Liver (tissue), 9 donors: Measurements from ENCODE around the gene EHD2. TPM values are rescaled to one million over a fixed set of nuclear protein-coding genes. Genes with fewer than 3 reads are reported as not detected.
"Not testable (repeated sequence)": the region's sequence is repeated elsewhere in the genome, so short reads cannot be mapped to it uniquely, and the experiment has no call there.

Source experiments
- DNase-seq: peaks from one replicate; pipeline ENCODE4 v3.0.0-alpha.2; 2017; ENCODE audit warnings: low spot score
- H3K27ac ChIP-seq, 2 donors: one replicate each; pipeline ENCODE4 v1.7.0; 2013; ENCODE audit warnings: inconsistent platforms in 2 of 2, low read length in 2 of 2, control low read depth in 1 of 2, low read depth in 1 of 2, mild to moderate bottlenecking in 1 of 2
- H3K27me3 ChIP-seq, 4 donors: one replicate each; pipeline versions ENCODE4 v1.6.1 to v1.7.0; 2013; ENCODE audit warnings: low read length in 3 of 4, inconsistent platforms in 1 of 4, mild to moderate bottlenecking in 1 of 4, moderate library complexity in 1 of 4; ENCODE audit not compliant: control insufficient read depth in 4 of 4, insufficient read depth in 4 of 4
- H3K36me3 ChIP-seq, 4 donors: one replicate each; pipeline versions ENCODE4 v1.6.1 to v1.7.0; 2013; ENCODE audit warnings: low read length in 3 of 4, mild to moderate bottlenecking in 3 of 4, low read depth in 1 of 4, moderate library complexity in 1 of 4; ENCODE audit not compliant: control insufficient read depth in 4 of 4, insufficient read depth in 3 of 4
- H3K4me1 ChIP-seq, 4 donors: one replicate each; pipeline versions ENCODE4 v1.6.1 to v1.7.0; 2013; ENCODE audit warnings: low read length in 3 of 4, mild to moderate bottlenecking in 3 of 4, moderate library complexity in 1 of 4; ENCODE audit not compliant: control insufficient read depth in 4 of 4, insufficient read depth in 4 of 4
- H3K4me3 ChIP-seq, 3 donors: one replicate each; pipeline versions ENCODE4 v1.6.1 to v1.7.0; 2013; ENCODE audit warnings: low read length in 3 of 3, control low read depth in 1 of 3, low read depth in 1 of 3, mild to moderate bottlenecking in 1 of 3
- H3K9ac ChIP-seq, 2 donors: one replicate each; pipeline ENCODE4 v1.7.0; 2013; ENCODE audit warnings: low read length in 2 of 2, mild to moderate bottlenecking in 2 of 2, moderate library complexity in 2 of 2, control low read depth in 1 of 2, low read depth in 1 of 2
- H3K9me3 ChIP-seq, 4 donors: one replicate each; pipeline versions ENCODE4 v1.6.1 to v1.7.0; 2013; ENCODE audit warnings: low read length in 3 of 4; ENCODE audit not compliant: control insufficient read depth in 4 of 4
- CTCF ChIP-seq: fragments of 150-350 bp; IDR thresholded peaks from 2 replicates; pipeline ENCODE4 v1.5.1; 2017; ENCODE audit warnings: improper control_type of control experiment, low read depth, low read length; ENCODE audit not compliant: missing input control
- FOXA1 ChIP-seq: IDR thresholded peaks from 2 replicates; pipeline ENCODE4 v1.6.1; 2016; ENCODE audit warnings: antibody characterized with exemption
- FOXA2 ChIP-seq: IDR thresholded peaks from 2 replicates; pipeline ENCODE4 v1.6.1; 2016; ENCODE audit warnings: antibody characterized with exemption
- GABPA ChIP-seq, 2 donors: IDR thresholded peaks in 1 of 2; conservative IDR thresholded peaks in 1 of 2; 2 replicates each; pipeline ENCODE4 v1.6.1; 2016; ENCODE audit warnings: antibody characterized with exemption in 2 of 2, mild to moderate bottlenecking in 1 of 2, moderate library complexity in 1 of 2
- HNF4G ChIP-seq: IDR thresholded peaks from 2 replicates; pipeline ENCODE4 v1.6.1; 2016; ENCODE audit warnings: antibody characterized with exemption
- MAX ChIP-seq: IDR thresholded peaks from 2 replicates; pipeline ENCODE4 v1.6.1; 2016; ENCODE audit warnings: antibody characterized with exemption
- NR2F2 ChIP-seq: IDR thresholded peaks from 2 replicates; pipeline ENCODE4 v1.6.1; 2016; ENCODE audit warnings: antibody characterized with exemption
- RAD21 ChIP-seq, 2 donors: IDR thresholded peaks; 2 replicates each; pipeline ENCODE4 v1.6.1; 2016; ENCODE audit warnings: antibody characterized with exemption in 2 of 2, mild to moderate bottlenecking in 2 of 2
- SP1 ChIP-seq: IDR thresholded peaks from 2 replicates; pipeline ENCODE4 v1.6.1; 2018; ENCODE audit warnings: antibody characterized with exemption, mild to moderate bottlenecking
- TAF1 ChIP-seq: conservative IDR thresholded peaks from 2 replicates; pipeline ENCODE4 v1.6.1; 2016; ENCODE audit warnings: antibody characterized with exemption, mild to moderate bottlenecking
- YY1 ChIP-seq: IDR thresholded peaks from 2 replicates; pipeline ENCODE4 v1.6.1; 2016; ENCODE audit warnings: antibody characterized with exemption, mild to moderate bottlenecking
- ZBTB33 ChIP-seq: IDR thresholded peaks from 2 replicates; pipeline ENCODE4 v1.6.1; 2016; ENCODE audit warnings: antibody characterized with exemption
- WGBS: extraction: QIAGEN DNeasy Blood & Tissue Kit; methylation state at CpG from one replicate; pipeline ENCODE4 v1.1.7; 2013; 5-methylcytosine and 5-hydroxymethylcytosine counted together
- polyA plus RNA-seq, 2 donors: library from polyadenylated mRNA; stranded (reverse) in 1 of 2; unstranded in 1 of 2; fragments of 200-250 nt in 1 of 2; fragments of >200 nt in 1 of 2; fragmentation: Nextera tagmentation in 1 of 2; extraction: Ambion mirVana in 1 of 2; gene quantifications; one replicate each; pipeline versions ENCODE4 v1.2.1 to v1.2.3, GENCODE V29; 2013 to 2015
- total RNA-seq, 2 donors: library from RNA; depleted of rRNA; stranded (reverse); fragments of >200 nt; gene quantifications; one replicate each; pipeline ENCODE4 v1.2.3, GENCODE V29; 2014
- TF ChIP-seq, protein P1 (sequence below): IDR thresholded peaks from 2 replicates; pipeline ENCODE4 v1.6.1; 2016; ENCODE audit warnings: antibody characterized with exemption
- donor health status: healthy.
- donor health status: healthy.
- donor health status: healthy.
- donor health status: healthy.
- donor health status: healthy.

The EHD2 gene
- total and polyA plus RNA-seq, 4 donors: 3.2 to 7.9 (median 5.8) TPM

DNA sequence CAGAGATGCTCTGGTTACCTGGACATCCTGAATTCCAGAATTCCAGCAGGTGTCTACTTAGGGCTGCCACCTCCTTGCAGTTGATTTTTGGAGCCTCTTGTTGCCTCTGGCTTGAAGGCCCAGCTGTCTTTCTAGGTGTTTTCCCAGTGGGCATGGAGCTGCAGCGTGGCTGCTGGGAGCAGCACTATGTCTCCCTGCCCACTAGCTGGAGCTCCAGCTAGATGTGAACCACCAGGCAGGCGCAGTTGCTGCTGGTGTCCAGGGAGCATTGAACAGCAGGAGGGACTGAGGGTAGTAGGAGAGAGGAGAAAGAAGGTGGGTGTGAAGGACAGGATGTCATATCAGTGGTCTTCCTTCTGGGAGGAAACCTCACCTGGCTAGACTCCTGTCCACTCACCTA is 55.4 kb downstream of the EHD2 start:
- no peak overlapping the region for H3K27ac ChIP-seq
- H3K9me3 ChIP-seq: no peaks in the 10 kb centered on the region
- H3K4me3 ChIP-seq: no peak overlapping the region
- peaks cover 0 to 3% (median 0%) of the 10 kb centered on the region in 4 donors for H3K4me1 ChIP-seq
- no peaks in the 10 kb centered on the region for H3K27me3 ChIP-seq
- 67% methylated on average over 2 of the region's 2 CpGs for WGBS
- no peak for TF ChIP-seq RAD21 (IDR thresholded peaks at IDR 0.05)
- no peak for TF ChIP-seq CTCF
- TF ChIP-seq, protein P1, sequence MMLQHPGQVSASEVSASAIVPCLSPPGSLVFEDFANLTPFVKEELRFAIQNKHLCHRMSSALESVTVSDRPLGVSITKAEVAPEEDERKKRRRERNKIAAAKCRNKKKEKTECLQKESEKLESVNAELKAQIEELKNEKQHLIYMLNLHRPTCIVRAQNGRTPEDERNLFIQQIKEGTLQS: no peak
- no peak for TF ChIP-seq FOXA1
- no peak for TF ChIP-seq HNF4G
- no peak for TF ChIP-seq TAF1
- no peak for TF ChIP-seq MAX
- TF ChIP-seq FOXA2: no peak
- no peak for TF ChIP-seq NR2F2
- TF ChIP-seq YY1: no peak
- TF ChIP-seq SP1: no peak
- DNase-seq: no peak
- peaks cover 0 to 1% (median 0%) of the 10 kb centered on the region in 4 donors for H3K36me3 ChIP-seq
- H3K9ac ChIP-seq: no peak overlapping the region

DNA sequence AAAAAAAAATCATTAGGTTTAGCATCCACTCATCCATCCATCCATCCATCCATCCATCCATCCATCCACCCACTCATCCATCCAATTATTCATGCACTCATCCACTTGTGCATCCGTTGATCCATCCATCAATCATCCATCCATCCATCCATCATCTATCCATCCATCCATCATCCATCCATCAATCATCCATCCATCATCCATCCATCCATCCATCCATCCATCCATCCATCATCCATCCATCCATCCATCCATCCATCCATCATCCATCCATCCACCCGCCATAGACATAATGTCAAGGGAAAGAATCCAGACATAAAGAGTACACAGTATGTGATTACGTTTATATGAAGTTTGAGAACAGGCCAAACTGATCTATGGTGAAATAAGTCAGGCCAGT is 56.3 kb downstream of the EHD2 start:
- no peak for DNase-seq
- WGBS: 91% methylated on average over 3 of the region's 3 CpGs
- TF ChIP-seq ZBTB33 (no peak), GABPA (IDR thresholded peaks at IDR 0.05 in 1 of 2, conservative IDR thresholded peaks at IDR 0.05 in 1 of 2) (no peak), TAF1 (no peak), HNF4G (no peak), NR2F2 (no peak)
- H3K4me3 ChIP-seq: no peak overlapping the region
- H3K4me1 ChIP-seq: no peaks in the 10 kb centered on the region
- H3K27me3 ChIP-seq: no peaks in the 10 kb centered on the region
- no peak overlapping the region for H3K27ac ChIP-seq
- H3K9ac ChIP-seq: no peak overlapping the region
- peaks cover 0 to 1% (median 0%) of the 10 kb centered on the region in 4 donors for H3K36me3 ChIP-seq
- no peaks in the 10 kb centered on the region for H3K9me3 ChIP-seq

- H3K4me3 ChIP-seq, H3K36me3 ChIP-seq, H3K9ac ChIP-seq, H3K27ac ChIP-seq, H3K4me1 ChIP-seq, DNase-seq, H3K9me3 ChIP-seq, H3K27me3 ChIP-seq: not testable (repeated sequence)
- WGBS: 91% methylated on average over 6 of the region's 6 CpGs
Measured at GRCh38 chr19:47771291-47771690, 58.1 kb downstream of the EHD2 start.
